ENCODE results near the gene CSK.

GRCh38 chr15:74792227-74793016 lies 10.5 kb downstream of the CSK start:
- no peak for TF ChIP-seq CTCF (conservative IDR thresholded peaks at IDR 0.05)
- no peak for TF ChIP-seq ZFX (IDR thresholded peaks at IDR 0.05)
